ENCODE data around the gene FAXC. TPM values are rescaled to one million over a fixed set of nuclear protein-coding genes. Genes with fewer than 3 reads are reported as not detected.

FAXC gene
- total RNA-seq, 1 experiment from 2014 or later, result 12.9 TPM

DNA sequence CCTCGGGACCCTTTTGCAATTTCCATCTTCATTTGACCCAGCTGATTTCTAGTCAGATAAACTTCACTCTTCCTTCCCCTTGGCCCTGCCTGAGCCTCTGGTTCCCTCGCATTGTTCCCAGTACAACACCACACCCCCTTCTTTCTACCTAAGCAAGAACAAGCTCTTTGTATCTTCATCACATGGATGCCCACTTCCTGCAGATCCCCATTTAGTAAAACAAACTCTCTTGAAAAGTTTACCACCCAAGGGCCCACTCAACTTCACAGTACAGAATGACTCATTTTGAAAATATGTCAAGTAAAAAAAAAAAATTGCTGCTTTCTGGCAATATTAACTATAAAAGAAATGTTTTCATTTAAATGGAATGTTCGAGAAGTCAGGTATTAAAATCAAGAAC lies 5.2 kb downstream of the FAXC start:
- peak; percentile 34; the same call in 1 of the 2 replicates for ATAC-seq
- H3K27me3 Mint-ChIP-seq (ENCODE audit: low read depth), result no peaks in the 10 kb centered on the region
- H3K4me1 Mint-ChIP-seq, result peaks cover 38% of the 10 kb centered on the region
- DNase-seq (ENCODE audit: low spot score), result no peak
- H3K36me3 Mint-ChIP-seq, result no peaks in the 10 kb centered on the region
- POLR2A ChIA-PET, result interaction anchor here (1.1 kb wide), 1 partner anchor 81 kb away, joined by 3 read pairs; the partner anchor contains the start of gene PNISR
- no peak overlapping the region for H3K4me3 Mint-ChIP-seq
- CTCF ChIA-PET, result interaction anchor here (0.6 to 2.4 kb wide), 5 partner anchors 10 to 74 kb away, joined by 4 to 12 read pairs (median 6); partner anchors contain the start of gene COQ3
- 0 out of 2 replicates have a peak overlapping the region, but pooled peaks have one; percentile 1 for H3K27ac Mint-ChIP-seq
- no peak for TF ChIP-seq ZNF263 (CRISPR knock-in tag; IDR thresholded peaks at IDR 0.05; ENCODE audit: low read depth)
- no peak for TF ChIP-seq ZNF396 (CRISPR knock-in tag; IDR thresholded peaks at IDR 0.05; ENCODE audit: borderline replicate concordance)
- TF ChIP-seq CREB1 (CRISPR knock-in tag; IDR thresholded peaks at IDR 0.05), result no peak
- TF ChIP-seq, protein P1, sequence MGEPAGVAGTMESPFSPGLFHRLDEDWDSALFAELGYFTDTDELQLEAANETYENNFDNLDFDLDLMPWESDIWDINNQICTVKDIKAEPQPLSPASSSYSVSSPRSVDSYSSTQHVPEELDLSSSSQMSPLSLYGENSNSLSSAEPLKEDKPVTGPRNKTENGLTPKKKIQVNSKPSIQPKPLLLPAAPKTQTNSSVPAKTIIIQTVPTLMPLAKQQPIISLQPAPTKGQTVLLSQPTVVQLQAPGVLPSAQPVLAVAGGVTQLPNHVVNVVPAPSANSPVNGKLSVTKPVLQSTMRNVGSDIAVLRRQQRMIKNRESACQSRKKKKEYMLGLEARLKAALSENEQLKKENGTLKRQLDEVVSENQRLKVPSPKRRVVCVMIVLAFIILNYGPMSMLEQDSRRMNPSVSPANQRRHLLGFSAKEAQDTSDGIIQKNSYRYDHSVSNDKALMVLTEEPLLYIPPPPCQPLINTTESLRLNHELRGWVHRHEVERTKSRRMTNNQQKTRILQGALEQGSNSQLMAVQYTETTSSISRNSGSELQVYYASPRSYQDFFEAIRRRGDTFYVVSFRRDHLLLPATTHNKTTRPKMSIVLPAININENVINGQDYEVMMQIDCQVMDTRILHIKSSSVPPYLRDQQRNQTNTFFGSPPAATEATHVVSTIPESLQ (CRISPR knock-in tag; IDR thresholded peaks at IDR 0.05), result no peak
- TF ChIP-seq RORB (CRISPR knock-in tag; IDR thresholded peaks at IDR 0.05), result no peak
- TF ChIP-seq, protein P2, sequence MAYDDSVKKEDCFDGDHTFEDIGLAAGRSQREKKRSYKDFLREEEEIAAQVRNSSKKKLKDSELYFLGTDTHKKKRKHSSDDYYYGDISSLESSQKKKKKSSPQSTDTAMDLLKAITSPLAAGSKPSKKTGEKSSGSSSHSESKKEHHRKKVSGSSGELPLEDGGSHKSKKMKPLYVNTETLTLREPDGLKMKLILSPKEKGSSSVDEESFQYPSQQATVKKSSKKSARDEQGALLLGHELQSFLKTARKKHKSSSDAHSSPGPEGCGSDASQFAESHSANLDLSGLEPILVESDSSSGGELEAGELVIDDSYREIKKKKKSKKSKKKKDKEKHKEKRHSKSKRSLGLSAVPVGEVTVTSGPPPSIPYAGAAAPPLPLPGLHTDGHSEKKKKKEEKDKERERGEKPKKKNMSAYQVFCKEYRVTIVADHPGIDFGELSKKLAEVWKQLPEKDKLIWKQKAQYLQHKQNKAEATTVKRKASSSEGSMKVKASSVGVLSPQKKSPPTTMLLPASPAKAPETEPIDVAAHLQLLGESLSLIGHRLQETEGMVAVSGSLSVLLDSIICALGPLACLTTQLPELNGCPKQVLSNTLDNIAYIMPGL (CRISPR knock-in tag; IDR thresholded peaks at IDR 0.05), result no peak
- TF ChIP-seq TEAD4 (CRISPR knock-in tag; IDR thresholded peaks at IDR 0.05), result no peak
- TF ChIP-seq ZNF425 (CRISPR knock-in tag; conservative IDR thresholded peaks at IDR 0.05), result no peak
- no peak for TF ChIP-seq NFYB (CRISPR knock-in tag; conservative IDR thresholded peaks at IDR 0.05; ENCODE audit: low read depth)
- TF ChIP-seq FOXP1 (CRISPR knock-in tag; IDR thresholded peaks at IDR 0.05; ENCODE audit: borderline replicate concordance), result no peak
- TF ChIP-seq, protein P3, sequence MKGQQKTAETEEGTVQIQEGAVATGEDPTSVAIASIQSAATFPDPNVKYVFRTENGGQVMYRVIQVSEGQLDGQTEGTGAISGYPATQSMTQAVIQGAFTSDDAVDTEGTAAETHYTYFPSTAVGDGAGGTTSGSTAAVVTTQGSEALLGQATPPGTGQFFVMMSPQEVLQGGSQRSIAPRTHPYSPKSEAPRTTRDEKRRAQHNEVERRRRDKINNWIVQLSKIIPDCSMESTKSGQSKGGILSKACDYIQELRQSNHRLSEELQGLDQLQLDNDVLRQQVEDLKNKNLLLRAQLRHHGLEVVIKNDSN (CRISPR knock-in tag; IDR thresholded peaks at IDR 0.05), result no peak
- TF ChIP-seq, protein P4, sequence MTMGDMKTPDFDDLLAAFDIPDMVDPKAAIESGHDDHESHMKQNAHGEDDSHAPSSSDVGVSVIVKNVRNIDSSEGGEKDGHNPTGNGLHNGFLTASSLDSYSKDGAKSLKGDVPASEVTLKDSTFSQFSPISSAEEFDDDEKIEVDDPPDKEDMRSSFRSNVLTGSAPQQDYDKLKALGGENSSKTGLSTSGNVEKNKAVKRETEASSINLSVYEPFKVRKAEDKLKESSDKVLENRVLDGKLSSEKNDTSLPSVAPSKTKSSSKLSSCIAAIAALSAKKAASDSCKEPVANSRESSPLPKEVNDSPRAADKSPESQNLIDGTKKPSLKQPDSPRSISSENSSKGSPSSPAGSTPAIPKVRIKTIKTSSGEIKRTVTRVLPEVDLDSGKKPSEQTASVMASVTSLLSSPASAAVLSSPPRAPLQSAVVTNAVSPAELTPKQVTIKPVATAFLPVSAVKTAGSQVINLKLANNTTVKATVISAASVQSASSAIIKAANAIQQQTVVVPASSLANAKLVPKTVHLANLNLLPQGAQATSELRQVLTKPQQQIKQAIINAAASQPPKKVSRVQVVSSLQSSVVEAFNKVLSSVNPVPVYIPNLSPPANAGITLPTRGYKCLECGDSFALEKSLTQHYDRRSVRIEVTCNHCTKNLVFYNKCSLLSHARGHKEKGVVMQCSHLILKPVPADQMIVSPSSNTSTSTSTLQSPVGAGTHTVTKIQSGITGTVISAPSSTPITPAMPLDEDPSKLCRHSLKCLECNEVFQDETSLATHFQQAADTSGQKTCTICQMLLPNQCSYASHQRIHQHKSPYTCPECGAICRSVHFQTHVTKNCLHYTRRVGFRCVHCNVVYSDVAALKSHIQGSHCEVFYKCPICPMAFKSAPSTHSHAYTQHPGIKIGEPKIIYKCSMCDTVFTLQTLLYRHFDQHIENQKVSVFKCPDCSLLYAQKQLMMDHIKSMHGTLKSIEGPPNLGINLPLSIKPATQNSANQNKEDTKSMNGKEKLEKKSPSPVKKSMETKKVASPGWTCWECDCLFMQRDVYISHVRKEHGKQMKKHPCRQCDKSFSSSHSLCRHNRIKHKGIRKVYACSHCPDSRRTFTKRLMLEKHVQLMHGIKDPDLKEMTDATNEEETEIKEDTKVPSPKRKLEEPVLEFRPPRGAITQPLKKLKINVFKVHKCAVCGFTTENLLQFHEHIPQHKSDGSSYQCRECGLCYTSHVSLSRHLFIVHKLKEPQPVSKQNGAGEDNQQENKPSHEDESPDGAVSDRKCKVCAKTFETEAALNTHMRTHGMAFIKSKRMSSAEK (CRISPR knock-in tag; IDR thresholded peaks at IDR 0.05; ENCODE audit: borderline replicate concordance), result no peak
- no peak for TF ChIP-seq TCF7 (CRISPR knock-in tag; IDR thresholded peaks at IDR 0.05; ENCODE audit: low read depth)
- no peak for TF ChIP-seq SP1 (CRISPR knock-in tag; conservative IDR thresholded peaks at IDR 0.05)
- TF ChIP-seq IRF2 (CRISPR knock-in tag; IDR thresholded peaks at IDR 0.05; ENCODE audit: borderline replicate concordance, low read depth), result no peak
- TF ChIP-seq PRRX2 (CRISPR knock-in tag; IDR thresholded peaks at IDR 0.05), result no peak
- TF ChIP-seq SOX15 (CRISPR knock-in tag; IDR thresholded peaks at IDR 0.05), result no peak
- no peaks in the 10 kb centered on the region for H3K9me3 Mint-ChIP-seq
